Activated CD8-positive, alpha-beta T cell treated with anti-CD3 and anti-CD28 coated beads for 36 hours (primary cell): ENCODE results near the gene PRKCZ. TPM values are rescaled to one million over a fixed set of nuclear protein-coding genes. Genes with fewer than 3 reads are reported as not detected.

Experiments used
- ATAC-seq: fragments of 200-7000 bp; cut with Tn5 transposase; one replicate; pipeline ENCODE4 v1.10.0; 2021; ENCODE audit warnings: mild to moderate bottlenecking, moderate library complexity
- CTCF ChIA-PET: fragments of 350-600 bp; sonication (Branson Sonifier 250); formaldehyde crosslinking; loops from one replicate; lab custom pipeline; 2021; ENCODE audit warnings: antibody characterized with exemption; lab: Charles Lee
- POLR2A ChIA-PET: fragments of 350-600 bp; sonication (Branson Sonifier 250); formaldehyde crosslinking; loops from one replicate; lab custom pipeline; 2021; ENCODE audit warnings: antibody characterized with exemption; lab: Charles Lee
- DNase-seq: peaks from one replicate; pipeline ENCODE4 v3.0.0-alpha.2; 2020
- H3K27ac Mint-ChIP-seq: one replicate; pipeline ENCODE4 v1.8.0; 2021; ENCODE audit warnings: mild to moderate bottlenecking, mixed read lengths
- H3K27me3 Mint-ChIP-seq: one replicate; pipeline ENCODE4 v1.8.0; 2021; ENCODE audit warnings: mixed read lengths
- H3K36me3 Mint-ChIP-seq: one replicate; pipeline ENCODE4 v1.8.0; 2021; ENCODE audit warnings: low read depth, mixed read lengths
- H3K4me1 Mint-ChIP-seq: one replicate; pipeline ENCODE4 v1.8.0; 2021; ENCODE audit warnings: low read depth, mixed read lengths
- H3K4me3 Mint-ChIP-seq: one replicate; pipeline ENCODE4 v1.8.0; 2021; ENCODE audit warnings: mild to moderate bottlenecking, moderate library complexity, mixed read lengths
- H3K9me3 Mint-ChIP-seq: one replicate; pipeline ENCODE4 v1.8.0; 2021; ENCODE audit warnings: mixed read lengths
- intact Hi-C: fragments of 100-400 bp; cut with micrococcal nuclease; formaldehyde crosslinking; loops from one replicate; pipeline ENCODE4 v1.10.0; 2022
- total RNA-seq, 2 experiments: library from RNA; stranded (reverse); gene quantifications; one replicate each; pipeline ENCODE4 v1.2.3, GENCODE V29; 2021
- TF ChIP-seq, protein P1 (sequence below): fragments of 200-600 bp; IDR thresholded peaks from one replicate; pipeline ENCODE4 v1.8.0; 2022; ENCODE audit warnings: antibody characterized with exemption, mild to moderate bottlenecking

Gene PRKCZ
- total RNA-seq, 2 experiments from 2014 or later = 15.4 to 15.7 TPM

- CTCF ChIA-PET = interaction anchor here (0.8 kb wide), 1 partner anchor 17 kb away, joined by 3 read pairs; no protein-coding TSS in a partner anchor
- intact Hi-C loops = no loop called here
- H3K9me3 Mint-ChIP-seq = no peaks in the 10 kb centered on the region
Measured at GRCh38 chr1:2029561-2029960, 20.6 kb upstream of the PRKCZ start.

DNA sequence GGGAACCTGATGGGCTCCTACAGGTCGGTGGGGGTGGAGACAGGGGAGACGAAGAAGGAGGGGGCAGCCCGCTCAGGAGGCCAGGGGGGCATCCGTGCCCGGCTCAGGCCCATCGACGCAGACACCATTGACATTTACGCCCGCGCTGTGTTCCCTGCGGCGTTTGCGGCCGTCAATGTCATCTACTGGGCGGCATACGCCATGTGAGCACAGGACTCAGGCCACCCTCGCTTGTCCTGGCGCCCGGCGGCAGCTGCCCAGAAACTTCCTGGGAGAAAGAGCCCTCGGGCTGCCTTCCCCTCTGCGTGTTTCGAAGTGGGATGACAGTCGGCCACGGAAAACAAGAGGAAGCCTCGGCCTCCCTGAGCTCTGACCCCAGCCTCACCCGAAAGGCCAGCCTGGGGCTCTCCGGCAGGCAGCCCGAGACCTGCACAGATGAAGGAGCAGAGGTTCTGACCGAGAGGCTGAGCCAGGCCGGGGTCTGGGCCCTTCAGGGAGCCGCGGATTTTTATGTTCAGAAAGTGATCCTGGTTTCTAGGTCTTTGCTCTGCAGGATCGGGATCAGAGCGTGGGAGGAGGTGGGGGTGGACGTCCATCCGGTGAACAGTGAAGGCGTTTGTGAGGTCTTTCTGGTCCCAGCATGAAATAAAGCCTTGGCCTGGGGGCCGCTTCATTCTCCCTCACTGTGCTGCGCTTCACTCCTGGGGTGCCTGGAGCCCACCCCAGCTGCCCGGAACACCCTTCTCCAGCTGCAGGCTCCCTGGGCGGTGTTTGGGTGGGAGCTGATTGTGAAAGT, 19.9 kb upstream of the PRKCZ start:
- CTCF ChIA-PET = interaction anchor here (0.8 kb wide), 1 partner anchor 17 kb away, joined by 3 read pairs; no protein-coding TSS in a partner anchor
- Mint-ChIP-seq H3K4me1 (no peaks in the 10 kb centered on the region), H3K27ac (no peak overlapping the region), H3K4me3 (no peak overlapping the region), H3K9me3 (no peaks in the 10 kb centered on the region), H3K27me3 (no peaks in the 10 kb centered on the region), H3K36me3 (no peaks in the 10 kb centered on the region)
- ATAC-seq = no peak
- DNase-seq = no peak
- POLR2A ChIA-PET = no interaction called here
- intact Hi-C loops = no loop called here
- TF ChIP-seq, protein P1, sequence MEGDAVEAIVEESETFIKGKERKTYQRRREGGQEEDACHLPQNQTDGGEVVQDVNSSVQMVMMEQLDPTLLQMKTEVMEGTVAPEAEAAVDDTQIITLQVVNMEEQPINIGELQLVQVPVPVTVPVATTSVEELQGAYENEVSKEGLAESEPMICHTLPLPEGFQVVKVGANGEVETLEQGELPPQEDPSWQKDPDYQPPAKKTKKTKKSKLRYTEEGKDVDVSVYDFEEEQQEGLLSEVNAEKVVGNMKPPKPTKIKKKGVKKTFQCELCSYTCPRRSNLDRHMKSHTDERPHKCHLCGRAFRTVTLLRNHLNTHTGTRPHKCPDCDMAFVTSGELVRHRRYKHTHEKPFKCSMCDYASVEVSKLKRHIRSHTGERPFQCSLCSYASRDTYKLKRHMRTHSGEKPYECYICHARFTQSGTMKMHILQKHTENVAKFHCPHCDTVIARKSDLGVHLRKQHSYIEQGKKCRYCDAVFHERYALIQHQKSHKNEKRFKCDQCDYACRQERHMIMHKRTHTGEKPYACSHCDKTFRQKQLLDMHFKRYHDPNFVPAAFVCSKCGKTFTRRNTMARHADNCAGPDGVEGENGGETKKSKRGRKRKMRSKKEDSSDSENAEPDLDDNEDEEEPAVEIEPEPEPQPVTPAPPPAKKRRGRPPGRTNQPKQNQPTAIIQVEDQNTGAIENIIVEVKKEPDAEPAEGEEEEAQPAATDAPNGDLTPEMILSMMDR = no peak

More at GRCh38 chr1:2029561-2029960, 20.6 kb upstream of the PRKCZ start:
- TF ChIP-seq, protein P1 = no peak
- no peak for ATAC-seq
- Mint-ChIP-seq H3K4me1 (no peaks in the 10 kb centered on the region), H3K4me3 (no peak overlapping the region), H3K27ac (no peak overlapping the region), H3K36me3 (no peaks in the 10 kb centered on the region), H3K27me3 (no peaks in the 10 kb centered on the region)
- POLR2A ChIA-PET = no interaction called here
- no peak for DNase-seq

DNA sequence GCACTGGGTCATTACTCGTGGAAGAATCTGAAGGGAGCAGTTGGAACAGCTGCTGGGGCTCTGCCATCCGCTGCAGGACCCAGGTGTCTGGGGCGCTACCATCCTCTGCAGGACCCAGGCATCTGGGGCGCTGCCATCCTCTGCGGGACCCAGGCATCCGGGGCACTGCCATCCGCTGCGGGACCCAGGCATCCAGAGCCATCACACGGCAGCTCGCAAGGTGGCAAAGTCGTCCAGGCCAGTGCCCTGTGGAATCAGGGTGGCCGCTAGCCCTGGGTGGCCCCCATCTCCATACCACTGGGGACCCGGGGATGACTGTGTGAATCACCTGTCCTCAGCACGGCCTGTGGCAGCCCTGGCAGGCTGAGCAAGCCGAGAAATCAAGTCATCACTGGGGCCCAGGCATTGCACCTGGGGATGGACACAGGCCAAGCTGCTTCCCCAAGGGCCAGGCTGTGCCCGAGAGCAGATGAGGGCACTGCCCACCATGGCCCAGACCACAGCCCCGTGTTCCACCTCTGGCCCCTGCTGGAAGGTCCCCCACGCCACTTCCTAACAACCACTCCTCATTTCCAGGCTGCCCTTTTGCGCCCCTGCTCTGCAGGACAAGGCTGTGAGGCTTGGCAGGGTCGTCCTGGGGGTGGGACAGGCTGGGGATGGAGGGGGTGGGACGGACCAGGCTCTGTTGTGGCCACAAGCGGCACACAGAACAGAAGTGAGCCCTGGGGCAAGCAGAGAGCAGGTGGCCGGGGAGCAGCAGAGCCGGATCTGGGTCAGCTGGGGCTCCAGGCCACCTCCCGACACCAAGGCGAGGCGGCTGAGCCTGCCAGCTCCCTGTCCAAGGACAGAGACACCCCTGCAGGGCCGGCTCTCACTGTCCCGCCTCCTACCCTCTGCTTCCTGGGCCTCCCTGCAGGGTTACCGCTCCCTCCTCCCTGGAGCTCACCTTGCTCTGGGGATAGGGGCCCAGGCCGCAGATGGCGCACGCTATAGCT, 18.4 kb upstream of the PRKCZ start:
- Mint-ChIP-seq H3K27ac (no peak overlapping the region), H3K27me3 (no peaks in the 10 kb centered on the region), H3K36me3 (no peaks in the 10 kb centered on the region), H3K4me3 (no peak overlapping the region), H3K9me3 (no peaks in the 10 kb centered on the region), H3K4me1 (no peaks in the 10 kb centered on the region)
- intact Hi-C loops = no loop called here
- ChIA-PET CTCF (interaction anchor here (1.6 kb wide), 1 partner anchor 13 kb away, joined by 8 read pairs; no protein-coding TSS in a partner anchor), POLR2A (interaction anchor here (0.6 kb wide), 1 partner anchor 48 kb away, joined by 3 read pairs; no protein-coding TSS in a partner anchor)
- TF ChIP-seq, protein P1 = no peak
- no peak for DNase-seq
- ATAC-seq = no peak

- H3K9me3 Mint-ChIP-seq = no peaks in the 10 kb centered on the region
Measured at GRCh38 chr1:2032737-2033136, 17.5 kb upstream of the PRKCZ start.

More at GRCh38 chr1:2032737-2033136, 17.5 kb upstream of the PRKCZ start:
- TF ChIP-seq, protein P1 = no peak
- Mint-ChIP-seq H3K36me3 (no peaks in the 10 kb centered on the region), H3K27ac (no peak overlapping the region), H3K4me3 (no peak overlapping the region), H3K27me3 (no peaks in the 10 kb centered on the region), H3K4me1 (no peaks in the 10 kb centered on the region)
- ChIA-PET POLR2A (no interaction called here), CTCF (interaction anchor here (1.6 kb wide), 1 partner anchor 12 kb away, joined by 8 read pairs; no protein-coding TSS in a partner anchor)
- no peak for DNase-seq
- no peak for ATAC-seq
- intact Hi-C loops = no loop called here
